ENCODE results near the gene SLC16A10. TPM values are rescaled to one million over a fixed set of nuclear protein-coding genes. Genes with fewer than 3 reads are reported as not detected.

SLC16A10 gene
- total RNA-seq, 1 donor from 2014 or later: not detected

DNA sequence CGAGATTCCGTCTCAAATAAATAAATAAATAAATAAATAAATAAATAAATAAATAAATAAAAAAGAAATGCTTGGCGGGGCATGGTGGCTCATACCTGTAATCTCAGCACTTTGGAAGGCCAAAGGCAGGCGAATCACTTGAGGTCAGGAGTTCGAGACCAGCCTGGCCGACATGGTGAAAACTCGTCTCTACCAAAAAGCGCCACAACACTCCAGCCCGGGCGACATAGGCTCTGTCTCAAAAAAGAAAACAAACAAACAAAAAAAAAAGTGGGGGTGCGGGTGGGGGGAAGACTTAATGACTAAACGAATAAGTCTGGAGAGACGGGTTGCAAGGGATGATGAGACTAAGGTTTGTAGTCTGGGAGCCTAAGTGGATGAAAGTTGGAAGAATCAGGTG lies 170.7 kb downstream of the SLC16A10 start:
- no peak for DNase-seq (ENCODE audit: low read depth in 2 of 2)

DNA sequence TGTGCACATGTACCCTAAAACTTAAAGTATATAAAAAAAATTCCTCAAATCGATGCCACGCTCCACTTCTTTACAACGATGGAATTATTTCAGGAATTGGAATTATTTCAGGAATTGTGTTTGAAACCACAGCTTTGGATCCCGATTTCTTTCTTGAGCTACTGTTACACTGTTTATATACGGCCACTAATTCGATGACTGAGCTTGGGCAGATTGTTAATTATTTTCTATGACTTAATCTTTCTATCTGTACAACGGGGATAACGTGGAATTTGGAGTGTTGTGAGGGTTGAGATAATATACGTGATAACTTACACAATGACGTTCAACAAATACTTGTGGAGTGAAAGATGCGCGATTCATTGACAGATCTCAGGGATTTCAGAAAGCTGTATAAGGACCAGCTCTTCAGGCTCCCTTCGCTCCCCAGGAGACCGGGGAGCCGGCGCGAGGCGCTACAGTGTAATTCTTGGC lies 171.3 kb downstream of the SLC16A10 start:
- no peak for DNase-seq (ENCODE audit: low read depth in 2 of 2)

DNA sequence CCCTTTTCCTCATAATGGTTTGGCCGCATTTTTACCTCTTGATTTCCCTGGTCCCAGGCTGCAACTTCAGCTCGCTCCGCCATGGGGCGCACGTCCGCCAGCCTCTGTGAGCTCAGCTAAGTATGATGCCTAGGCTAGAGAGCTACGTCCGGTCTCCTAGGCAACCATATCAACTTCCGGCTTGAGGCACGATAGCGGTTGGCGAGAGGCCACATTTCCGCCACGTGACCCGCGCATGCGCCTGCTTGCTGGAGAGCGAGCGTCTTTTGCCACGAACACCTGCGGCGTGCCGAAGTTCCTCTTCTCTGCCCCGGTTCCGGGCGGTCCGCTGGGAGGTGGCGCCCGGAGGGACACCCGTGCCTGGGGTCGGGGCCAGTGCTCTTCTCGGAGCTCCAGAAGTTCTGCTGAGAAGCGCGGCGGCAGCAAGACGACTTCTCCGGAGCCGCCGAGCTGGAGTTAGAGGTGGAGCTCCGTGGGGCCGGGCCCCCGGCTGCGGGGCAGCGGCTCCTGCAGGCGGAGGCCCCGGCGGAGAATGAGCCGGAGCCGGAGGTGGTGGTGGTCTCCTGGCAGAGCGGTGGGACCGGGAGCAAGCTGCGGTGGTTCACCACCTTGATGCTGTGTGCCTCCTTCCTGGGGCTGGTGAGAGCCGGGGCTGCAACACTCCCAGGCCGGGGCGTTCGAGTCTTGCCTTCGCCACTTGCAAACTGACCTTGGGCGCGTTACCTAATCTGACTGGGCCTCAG lies 172.0 kb downstream of the SLC16A10 start:
- DNase-seq (ENCODE audit: low read depth in 2 of 2): peak; percentile 99

DNA sequence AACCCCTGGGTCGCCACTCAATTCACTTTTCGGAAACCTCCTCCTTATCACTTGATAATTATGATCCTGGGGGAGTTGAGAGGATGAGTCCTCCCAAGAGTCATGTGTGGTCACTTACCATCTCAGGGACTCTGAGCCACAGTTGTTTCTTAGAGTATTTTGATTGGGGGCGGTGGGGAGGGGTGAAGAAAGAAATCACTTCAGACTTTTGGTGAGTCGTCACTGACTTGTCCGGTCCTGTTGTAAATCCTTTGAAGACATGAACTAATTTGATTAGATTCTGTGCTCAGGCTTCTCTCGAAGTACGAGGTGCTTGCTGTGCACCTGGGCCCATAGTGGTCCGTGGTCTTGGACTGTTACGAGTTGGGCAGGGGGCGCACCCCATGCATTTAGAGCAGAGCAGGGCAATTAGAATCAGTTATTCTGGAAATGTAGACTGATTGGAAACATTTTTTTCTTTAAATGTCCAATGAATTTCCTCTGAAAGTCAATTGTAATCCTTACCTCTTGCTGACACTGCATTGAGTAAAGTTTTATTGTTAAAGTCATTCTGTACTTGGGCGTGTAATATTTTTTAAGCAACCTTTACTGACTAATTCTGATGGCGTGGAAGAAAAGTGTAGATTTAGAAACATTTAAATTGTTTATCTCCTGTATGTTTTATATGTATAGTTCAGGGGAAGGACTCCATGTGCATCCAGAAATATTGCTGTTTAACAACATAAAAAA lies 173.4 kb downstream of the SLC16A10 start:
- no peak for DNase-seq (ENCODE audit: low read depth in 2 of 2)

DNA sequence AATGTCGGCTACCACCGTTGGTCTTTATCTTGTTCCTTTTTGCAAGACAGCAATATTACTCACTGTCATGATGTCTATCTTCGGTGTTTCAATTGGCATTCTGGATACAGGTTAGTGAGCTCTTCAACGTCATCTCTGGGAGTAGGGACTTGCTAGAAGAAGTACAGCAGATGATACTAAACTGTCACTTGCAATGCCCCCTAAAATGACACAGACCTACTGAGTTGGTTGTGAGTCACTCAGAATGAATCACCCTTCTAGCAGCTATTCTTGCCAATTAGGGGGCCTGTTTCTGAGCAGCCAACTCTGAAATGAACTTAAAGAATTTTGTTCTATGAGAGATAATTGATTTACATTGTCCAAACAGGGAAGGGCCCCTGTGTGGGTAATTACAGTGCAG lies 176.5 kb downstream of the SLC16A10 start:
- peak in 1 of 2 donors; percentile 54 for DNase-seq (ENCODE audit: low read depth in 2 of 2)

DNA sequence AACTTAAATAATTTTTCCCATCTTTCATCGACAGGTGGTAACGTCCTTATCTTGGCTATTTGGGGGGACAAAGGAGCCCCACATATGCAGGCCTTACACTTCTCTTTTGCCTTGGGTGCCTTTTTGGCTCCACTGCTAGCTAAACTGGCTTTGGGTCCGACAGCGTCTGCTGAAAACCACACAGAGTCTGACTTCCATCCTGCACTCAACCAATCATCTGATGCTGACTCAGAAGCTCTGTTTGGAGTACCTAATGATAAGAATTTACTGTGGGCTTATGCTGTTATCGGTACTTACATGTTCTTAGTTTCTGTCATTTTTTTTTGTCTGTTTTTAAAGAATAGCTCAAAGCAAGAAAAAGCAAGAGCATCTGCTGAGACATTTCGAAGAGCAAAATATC lies 178.5 kb downstream of the SLC16A10 start:
- DNase-seq (ENCODE audit: low read depth in 2 of 2): no peak

DNA sequence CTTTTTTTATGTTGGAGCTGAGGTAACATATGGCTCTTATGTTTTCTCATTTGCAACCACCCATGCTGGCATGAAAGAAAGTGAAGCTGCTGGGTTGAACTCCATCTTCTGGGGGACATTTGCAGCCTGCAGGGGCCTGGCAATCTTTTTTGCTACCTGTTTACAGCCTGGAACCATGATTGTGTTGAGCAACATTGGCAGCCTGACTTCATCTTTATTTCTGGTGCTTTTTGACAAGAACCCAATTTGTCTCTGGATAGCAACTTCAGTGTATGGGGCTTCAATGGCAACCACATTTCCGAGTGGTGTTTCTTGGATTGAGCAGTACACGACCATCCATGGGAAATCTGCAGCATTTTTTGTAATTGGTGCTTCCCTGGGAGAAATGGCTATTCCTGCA lies 179.0 kb downstream of the SLC16A10 start:
- DNase-seq (ENCODE audit: low read depth in 2 of 2): no peak

DNA sequence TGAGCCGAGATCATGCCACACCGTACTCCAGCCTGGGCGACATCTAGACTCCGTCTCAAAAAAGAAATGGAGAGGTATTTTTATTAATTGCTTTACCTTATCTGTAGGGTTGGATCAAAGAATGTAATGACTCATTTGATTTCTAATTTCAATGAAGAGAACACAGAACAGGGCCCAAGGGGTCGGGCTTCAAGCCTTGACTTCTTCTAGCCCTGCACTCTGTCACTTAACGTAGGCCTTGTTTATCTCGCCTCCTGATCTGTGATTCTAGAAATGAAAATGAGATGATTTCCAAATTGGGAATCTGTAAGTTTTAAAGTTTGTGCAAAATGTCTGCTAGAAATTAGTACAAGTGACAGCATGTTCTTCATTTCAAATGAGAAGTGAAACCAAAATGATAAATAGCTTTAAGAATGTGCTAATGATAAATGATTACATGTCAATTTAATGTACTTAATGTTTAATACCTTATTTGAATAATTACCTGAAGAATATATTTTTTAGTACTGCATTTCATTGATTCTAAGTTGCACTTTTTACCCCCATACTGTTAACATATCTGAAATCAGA lies 180.5 kb downstream of the SLC16A10 start:
- no peak for DNase-seq (ENCODE audit: low read depth in 2 of 2)

DNA sequence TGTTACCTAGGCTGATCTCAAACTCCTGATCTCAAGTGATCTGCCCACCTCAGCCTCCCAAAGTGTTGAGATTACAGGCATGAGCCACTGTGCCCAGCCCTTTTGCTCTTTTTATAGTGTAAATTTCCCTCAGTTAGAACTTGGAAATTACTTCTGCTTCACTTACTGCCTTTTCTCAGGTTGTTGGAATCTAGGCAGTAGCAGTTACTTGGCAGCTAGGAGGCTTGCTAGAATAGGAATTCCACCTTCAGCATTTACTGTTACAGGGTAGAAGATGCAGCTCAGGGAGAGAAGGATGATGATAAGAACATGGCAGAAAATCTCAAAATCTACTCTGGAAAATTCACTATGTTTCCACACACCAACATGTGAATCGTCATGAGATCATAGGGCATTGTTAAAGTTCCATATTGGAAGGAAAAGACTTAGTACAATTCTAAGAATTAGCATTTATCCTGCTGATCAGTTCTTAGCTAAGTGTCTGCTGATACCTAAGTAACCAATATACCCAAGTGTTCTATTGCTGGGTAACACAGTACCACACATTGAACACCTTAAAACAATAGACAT lies 182.2 kb downstream of the SLC16A10 start:
- DNase-seq (ENCODE audit: low read depth in 2 of 2): no peak

DNA sequence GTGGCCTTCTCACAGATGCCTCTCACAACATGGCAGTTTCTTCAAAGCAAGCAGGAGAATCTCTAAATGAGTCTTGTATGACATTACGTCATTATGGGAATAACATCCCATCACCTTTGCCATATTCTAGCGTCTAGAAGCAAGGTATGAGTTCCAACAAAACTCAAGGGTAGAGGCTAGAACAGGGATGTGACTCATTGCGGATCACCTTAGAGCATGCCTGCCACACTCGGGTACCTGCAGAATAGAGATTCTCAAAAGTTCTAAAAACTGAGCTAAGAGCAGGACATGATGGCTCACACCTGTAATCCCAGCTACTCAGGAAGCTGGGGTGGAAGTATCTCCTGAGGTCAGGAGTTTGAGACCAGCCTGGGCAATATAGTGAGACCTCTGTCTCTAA lies 182.8 kb downstream of the SLC16A10 start:
- no peak for DNase-seq (ENCODE audit: low read depth in 2 of 2)

DNA sequence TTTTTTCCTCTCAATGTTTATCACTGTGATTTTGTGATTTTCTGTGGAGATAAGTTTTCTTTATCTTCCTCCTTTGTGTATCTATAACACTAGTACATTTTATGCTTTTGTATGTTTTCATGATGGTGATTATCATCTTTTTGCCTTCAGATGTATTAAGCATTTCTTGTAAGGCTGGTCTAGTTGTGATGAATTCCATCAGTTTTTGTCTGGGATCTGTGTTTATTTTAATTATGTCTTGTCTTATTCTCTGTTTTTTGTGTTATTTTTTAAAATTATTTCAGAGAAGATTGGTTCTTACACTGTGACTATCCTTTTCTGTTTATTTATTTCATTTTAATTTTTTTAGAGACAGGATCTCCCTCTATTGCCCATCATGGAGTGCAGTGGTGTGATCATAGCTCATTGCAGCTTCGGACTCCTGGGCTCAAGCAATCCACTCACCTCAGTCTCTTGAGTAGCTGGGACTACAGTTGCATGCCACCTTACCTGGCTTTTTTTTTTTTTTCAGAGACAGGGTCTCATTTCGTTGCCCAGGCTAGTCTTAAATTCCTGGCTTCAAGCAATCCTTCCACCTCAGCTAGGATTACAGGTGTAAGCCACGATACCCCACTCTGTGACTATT lies 187.4 kb downstream of the SLC16A10 start:
- DNase-seq (ENCODE audit: low read depth in 2 of 2): peak in 1 of 2 donors; percentile 4

DNA sequence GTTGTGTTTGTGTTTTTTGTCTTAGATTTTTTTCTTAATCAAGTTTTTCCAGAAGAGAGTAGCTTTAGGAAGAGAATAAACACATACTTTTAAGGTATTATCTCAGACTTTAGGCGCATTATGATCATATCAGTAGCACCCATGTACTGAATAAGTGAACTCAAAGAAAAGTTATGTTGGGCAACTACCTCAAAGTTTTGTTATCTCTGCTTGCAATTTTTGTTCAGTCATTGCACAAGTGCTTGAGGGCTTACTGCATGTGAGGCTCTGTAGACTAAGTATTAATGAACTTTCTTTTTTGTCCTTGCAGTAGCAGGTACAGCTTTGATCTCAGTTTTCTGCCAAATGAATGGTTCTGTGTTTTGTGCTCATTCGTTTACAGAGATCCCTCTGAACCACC lies 189.0 kb downstream of the SLC16A10 start:
- no peak for DNase-seq (ENCODE audit: low read depth in 2 of 2)

DNA sequence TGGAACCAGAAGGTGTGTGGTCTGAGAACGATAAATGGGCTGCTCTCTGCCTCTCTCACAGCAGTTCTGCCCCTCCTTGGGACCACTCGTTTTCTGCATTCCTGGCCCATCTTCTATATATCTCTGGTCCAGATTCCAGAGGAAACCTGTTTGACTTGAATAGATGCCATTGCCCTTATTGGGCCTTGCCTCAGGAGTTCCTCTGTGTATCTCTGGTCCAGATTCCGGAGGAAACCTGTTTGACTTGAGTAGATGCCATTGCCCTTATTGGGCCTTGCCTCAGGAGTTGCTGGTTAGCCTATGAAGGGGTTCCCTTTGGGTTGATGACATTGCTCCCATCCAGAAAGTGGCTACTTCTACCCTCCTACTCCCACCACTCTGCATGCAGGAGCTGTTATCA lies 189.4 kb downstream of the SLC16A10 start:
- DNase-seq (ENCODE audit: low read depth in 2 of 2): no peak

DNA sequence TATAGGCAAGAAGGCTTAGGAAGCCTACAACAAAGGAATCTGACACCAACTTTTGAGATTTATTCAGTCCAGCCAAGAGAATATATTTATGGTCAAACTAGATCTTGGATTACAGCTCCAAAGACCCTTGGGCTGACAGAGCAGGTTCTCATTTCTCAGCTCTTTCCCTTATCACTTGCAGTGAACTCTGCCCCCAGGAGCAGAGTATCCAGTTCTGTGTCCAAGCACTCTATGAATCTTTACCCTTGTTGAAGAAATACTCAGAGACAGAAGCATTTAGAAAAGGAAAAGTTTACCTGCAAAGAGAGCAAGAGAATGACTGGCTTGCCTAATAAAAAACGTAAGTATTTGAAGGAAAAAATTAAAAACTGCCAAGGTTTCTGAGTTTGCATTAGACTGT lies 190.5 kb downstream of the SLC16A10 start:
- no peak for DNase-seq (ENCODE audit: low read depth in 2 of 2)

DNA sequence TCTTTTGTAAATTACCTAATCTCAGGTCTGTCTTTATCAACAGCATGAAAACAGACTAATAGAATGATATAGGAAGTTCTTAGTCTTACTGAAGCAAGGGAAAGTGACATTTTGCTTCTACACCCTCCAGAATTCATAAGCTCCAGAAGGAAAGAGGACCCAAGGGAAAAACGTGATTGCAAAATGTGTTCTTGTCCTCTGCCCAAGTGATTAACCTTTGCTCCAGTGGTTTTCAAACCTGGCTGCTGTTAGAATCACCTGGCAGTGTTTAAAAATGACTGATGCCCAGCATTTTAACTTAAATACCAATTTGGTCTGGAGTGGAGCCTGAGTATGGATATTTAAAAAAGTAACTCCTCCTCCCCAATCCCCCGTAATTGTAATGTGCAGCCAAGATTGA lies 191.4 kb downstream of the SLC16A10 start:
- no peak for DNase-seq (ENCODE audit: low read depth in 2 of 2)

DNA sequence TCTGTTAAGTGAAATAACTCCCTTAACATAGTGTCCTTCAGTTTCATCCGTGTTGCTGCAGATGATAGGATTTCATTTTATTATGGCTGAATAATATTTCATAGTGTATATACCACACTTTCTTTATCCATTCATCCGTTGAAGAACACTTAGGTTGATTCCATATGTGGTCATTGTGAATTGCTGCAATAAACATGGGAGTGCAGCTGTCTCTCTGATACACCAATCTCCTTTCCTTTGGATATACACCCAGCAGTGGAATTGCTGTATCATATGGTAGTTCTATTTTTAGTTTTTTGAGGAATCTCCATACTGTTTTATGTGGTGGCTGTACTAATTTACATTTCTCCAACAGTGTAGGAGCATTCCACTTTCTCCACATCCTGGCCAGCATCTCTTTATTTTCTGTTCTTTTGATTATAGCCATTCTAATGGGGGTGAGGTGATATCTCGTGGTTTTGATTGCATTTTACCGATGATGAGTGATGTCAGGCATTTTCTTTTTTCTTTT lies 193.2 kb downstream of the SLC16A10 start:
- no peak for DNase-seq (ENCODE audit: low read depth in 2 of 2)

Other genes with a start within 250 kb of the SLC16A10 start
- 47.6 and 56.8 TPM in 2 replicates for gene AMD1, start 212.7 kb upstream of the SLC16A10 start, total RNA-seq
- gene GTF3C6, start 128.8 kb upstream of the SLC16A10 start, total RNA-seq: 28.7 and 43.5 TPM in 2 replicates
- 6.2 and 7.3 TPM in 2 replicates for gene RPF2, start 105.5 kb upstream of the SLC16A10 start, total RNA-seq